HG02678 (cell line): Measurements from ENCODE around the gene COL6A3.
A peak's percentile ranks its signal among the peaks of the same experiment; 100 is the strongest.

Experiments
- ATAC-seq: cut with Tn5 transposase; IDR thresholded peaks from one replicate; pipeline ENCODE4 v1.9.1; 2021; ENCODE audit warnings: mild to moderate bottlenecking, moderate library complexity; ENCODE audit not compliant: unreplicated experiment

COL6A3 gene

GRCh38 chr2:237445611-237446337 is 31.8 kb upstream of the COL6A3 start:
- ATAC-seq, result no peak

- no peak for ATAC-seq
Measured at GRCh38 chr2:237444071-237444470, 30.1 kb upstream of the COL6A3 start.

GRCh38 chr2:237441605-237442274 is 27.8 kb upstream of the COL6A3 start:
- no peak for ATAC-seq

- ATAC-seq, result no peak
Measured at GRCh38 chr2:237440819-237441281, 26.9 kb upstream of the COL6A3 start.

GRCh38 chr2:237438080-237438940 is 24.3 kb upstream of the COL6A3 start:
- ATAC-seq, result no peak

GRCh38 chr2:237437566-237437965 is 23.6 kb upstream of the COL6A3 start:
- no peak for ATAC-seq

- ATAC-seq, result no peak
Measured at GRCh38 chr2:237435844-237436587, 22.1 kb upstream of the COL6A3 start.

GRCh38 chr2:237434866-237435311 is 20.9 kb upstream of the COL6A3 start:
- ATAC-seq, result peak; percentile 52

- ATAC-seq, result no peak
Measured at GRCh38 chr2:237433920-237434676, 20.1 kb upstream of the COL6A3 start.

GRCh38 chr2:237432484-237433092 is 18.6 kb upstream of the COL6A3 start:
- no peak for ATAC-seq

- ATAC-seq, result no peak
Measured at GRCh38 chr2:237431837-237432236, 17.9 kb upstream of the COL6A3 start.

GRCh38 chr2:237431372-237431771 is 17.4 kb upstream of the COL6A3 start:
- ATAC-seq, result no peak

- no peak for ATAC-seq
Measured at GRCh38 chr2:237430861-237431260, 16.9 kb upstream of the COL6A3 start.

GRCh38 chr2:237429753-237430152 is 15.8 kb upstream of the COL6A3 start:
- no peak for ATAC-seq

- no peak for ATAC-seq
Measured at GRCh38 chr2:237427769-237428506, 14.0 kb upstream of the COL6A3 start.

- no peak for ATAC-seq
Measured at GRCh38 chr2:237426517-237426916, 12.6 kb upstream of the COL6A3 start.

GRCh38 chr2:237425320-237425719 is 11.4 kb upstream of the COL6A3 start:
- ATAC-seq, result no peak

GRCh38 chr2:237424544-237424943 is 10.6 kb upstream of the COL6A3 start:
- no peak for ATAC-seq

- ATAC-seq, result no peak
Measured at GRCh38 chr2:237423891-237424290, 9.9 kb upstream of the COL6A3 start.
